ENCODE measurements around the gene SUCO.

GRCh38 chr1:172567720-172568119 is 34.8 kb downstream of the SUCO start:
- no peak for TF ChIP-seq CTCF (conservative IDR thresholded peaks at IDR 0.05 in 1 of 2, IDR thresholded peaks at IDR 0.05 in 1 of 2; ENCODE audit: extremely low read depth in 1 of 2, insufficient read depth in 1 of 2, low read depth in 1 of 2, low read length in 2 of 2)
- TF ChIP-seq EZH2 (IDR thresholded peaks at IDR 0.05; ENCODE audit: borderline replicate concordance, low read length), result no peak

Data from mammary epithelial cell (primary cell).